GM21381 (cell line): Measurements from ENCODE around the gene MEIS2.

Source experiments
- ATAC-seq: cut with Tn5 transposase; IDR thresholded peaks from one replicate; pipeline ENCODE4 v1.9.1; 2021; ENCODE audit warnings: mild to moderate bottlenecking, moderate library complexity; ENCODE audit not compliant: unreplicated experiment

MEIS2 gene

GRCh38 chr15:36841193-36841592, 259.2 kb downstream of the MEIS2 start:
- ATAC-seq: no peak
